Kidney (tissue), 14 donors: ENCODE measurements around the gene PCNX4. TPM values are rescaled to one million over a fixed set of nuclear protein-coding genes. Genes with fewer than 3 reads are reported as not detected.
A peak's percentile ranks its signal among the peaks of the same experiment; 100 is the strongest.

Experiments used
- DNase-seq, 5 donors: peaks; one replicate each; pipeline ENCODE4 v3.0.0-alpha.2; 2013 to 2020
- FAIRE-seq: peaks from 2 replicates; lab custom pipeline; 2012; peaks lifted over from hg19 to GRCh38; lab: Jason Lieb, UNC
- H3K27ac ChIP-seq, 2 donors: one replicate each; pipeline ENCODE4 v1.7.0; 2013; ENCODE audit warnings: low read depth in 2 of 2, low read length in 2 of 2, inconsistent platforms in 1 of 2
- H3K27me3 ChIP-seq: one replicate; pipeline ENCODE4 v1.7.1; 2013; ENCODE audit warnings: low read length, inconsistent platforms; ENCODE audit not compliant: control insufficient read depth, insufficient read depth
- H3K36me3 ChIP-seq, 3 donors: one replicate each; pipeline versions ENCODE4 v1.7.0 to v1.7.1; 2013; ENCODE audit warnings: low read length in 3 of 3, control low read depth in 1 of 3, inconsistent platforms in 1 of 3; ENCODE audit not compliant: insufficient read depth in 3 of 3, control insufficient read depth in 2 of 3
- H3K4me1 ChIP-seq, 3 donors: one replicate each; pipeline versions ENCODE4 v1.7.0 to v1.7.1; 2013; ENCODE audit warnings: low read length in 3 of 3, inconsistent platforms in 1 of 3, low read depth in 1 of 3; ENCODE audit not compliant: control insufficient read depth in 2 of 3, insufficient read depth in 2 of 3
- H3K4me3 ChIP-seq, 3 donors: one replicate each; pipeline versions ENCODE4 v1.7.0 to v1.8.1; 2013; ENCODE audit warnings: low read length in 3 of 3, control low read depth in 1 of 3, inconsistent platforms in 1 of 3
- H3K9ac ChIP-seq, 3 donors: one replicate each; pipeline versions ENCODE4 v1.7.0 to v1.7.1; 2013; ENCODE audit warnings: low read length in 3 of 3, control low read depth in 1 of 3, inconsistent platforms in 1 of 3
- H3K9me3 ChIP-seq, 3 donors: one replicate each; pipeline versions ENCODE4 v1.7.0 to v1.7.1; 2013; ENCODE audit warnings: low read length in 3 of 3, control low read depth in 1 of 3, inconsistent platforms in 1 of 3; ENCODE audit not compliant: control insufficient read depth in 2 of 3, insufficient read depth in 1 of 3
- CTCF ChIP-seq: IDR thresholded peaks from 3 replicates; pipeline ENCODE4 v1.5.1; 2012; ENCODE audit warnings: mild to moderate bottlenecking, moderate library complexity, borderline replicate concordance; ENCODE audit not compliant: insufficient read depth; ENCODE audit errors: extremely low read depth
- intact Hi-C: fragments of 100-400 bp; cut with DNase I; formaldehyde crosslinking; loops from one replicate; pipeline ENCODE4 v1.11.1; 2022
- polyA plus RNA-seq: library from polyadenylated mRNA; stranded (reverse); fragments of 350-450 nt; fragmentation: Illumina TruSeq; extraction: RNeasy Lipid Tissue Mini Kit (QIAGEN cat#74804); gene quantifications from one replicate; pipeline ENCODE4 v1.2.3, GENCODE V29; 2014; ENCODE audit warnings: low read depth, low replicate concordance; ENCODE audit not compliant: insufficient read depth
- total RNA-seq: library from RNA; stranded (reverse); fragmentation: NEBNext Ultra II Directional; extraction: Animal tissue kit (Norgen Biotek cat#: 25700); gene quantifications from one replicate; pipeline ENCODE4 v1.2.1, GENCODE V29; 2021
- donor health status: control.
- donor health status: control.
- donor health status: control.
- donor health status: control.
- donor health status: control.
- donor health status: DM: yes; HTN: yes; CAD: no.
- donor health status: Normal renal cell carcinoma (clear cell type).

PCNX4 gene
- total and polyA plus RNA-seq, 2 donors from 2014 or later = 25.1 to 44.9 TPM

DNA sequence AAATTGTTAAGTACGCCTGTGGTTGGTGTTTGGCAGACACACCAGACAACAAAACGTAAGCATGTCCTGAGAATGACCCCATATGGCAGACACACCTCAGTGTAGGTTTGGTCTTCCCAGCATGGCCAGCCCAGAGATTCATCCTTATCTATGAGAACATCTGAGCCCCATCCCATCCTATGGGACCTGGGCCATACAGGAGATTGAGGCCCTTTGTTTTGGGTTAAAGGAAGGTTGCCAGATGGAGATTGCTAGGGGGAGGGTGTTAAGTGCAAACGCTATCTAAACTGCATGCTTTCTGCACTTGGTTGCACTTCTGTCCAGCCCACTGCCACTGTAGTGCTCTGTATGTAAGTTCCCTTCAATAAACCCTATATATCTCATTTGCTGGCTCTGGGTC, 4.1 kb upstream of the PCNX4 start:
- no peak for FAIRE-seq

DNA sequence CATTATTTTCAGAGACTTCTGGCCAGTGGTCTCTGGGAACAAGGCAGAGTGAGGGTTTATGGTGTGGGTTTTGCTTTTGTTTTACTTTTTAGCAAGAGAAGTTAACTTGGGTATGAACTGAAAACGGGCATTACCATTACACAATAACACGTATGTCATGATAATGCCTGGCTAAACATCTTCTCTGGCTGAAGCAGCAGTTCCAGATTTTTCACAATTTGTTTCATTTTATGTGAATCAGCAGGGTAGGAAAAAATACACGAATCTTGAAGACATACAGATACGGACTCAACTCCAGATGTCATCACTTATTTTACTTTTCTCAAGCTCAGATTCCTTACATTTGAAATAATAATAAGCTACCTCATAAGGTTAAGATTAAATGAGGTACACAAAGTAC, 2.5 kb upstream of the PCNX4 start:
- no peak for TF ChIP-seq CTCF
- intact Hi-C loops = no loop called here
- Histone ChIP-seq H3K9ac (no peak overlapping the region), H3K36me3 (no peaks in the 10 kb centered on the region), H3K9me3 (no peaks in the 10 kb centered on the region), H3K4me1 (peaks cover 2 to 9% (median 3%) of the 10 kb centered on the region in 3 donors), H3K27me3 (no peaks in the 10 kb centered on the region), H3K4me3 (no peak overlapping the region), H3K27ac (no peak overlapping the region)
- DNase-seq = no peak
- FAIRE-seq = no peak

More for the DNA sequence above, 4.1 kb upstream of the PCNX4 start:
- H3K36me3 ChIP-seq = no peaks in the 10 kb centered on the region
- no peaks in the 10 kb centered on the region for H3K27me3 ChIP-seq
- no peak for DNase-seq
- intact Hi-C loops = no loop called here
- H3K4me1 ChIP-seq = no peaks in the 10 kb centered on the region
- H3K4me3 ChIP-seq = no peak overlapping the region
- TF ChIP-seq CTCF = no peak
- no peaks in the 10 kb centered on the region for H3K9me3 ChIP-seq
- no peak overlapping the region for H3K9ac ChIP-seq
- H3K27ac ChIP-seq = no peak overlapping the region

DNA sequence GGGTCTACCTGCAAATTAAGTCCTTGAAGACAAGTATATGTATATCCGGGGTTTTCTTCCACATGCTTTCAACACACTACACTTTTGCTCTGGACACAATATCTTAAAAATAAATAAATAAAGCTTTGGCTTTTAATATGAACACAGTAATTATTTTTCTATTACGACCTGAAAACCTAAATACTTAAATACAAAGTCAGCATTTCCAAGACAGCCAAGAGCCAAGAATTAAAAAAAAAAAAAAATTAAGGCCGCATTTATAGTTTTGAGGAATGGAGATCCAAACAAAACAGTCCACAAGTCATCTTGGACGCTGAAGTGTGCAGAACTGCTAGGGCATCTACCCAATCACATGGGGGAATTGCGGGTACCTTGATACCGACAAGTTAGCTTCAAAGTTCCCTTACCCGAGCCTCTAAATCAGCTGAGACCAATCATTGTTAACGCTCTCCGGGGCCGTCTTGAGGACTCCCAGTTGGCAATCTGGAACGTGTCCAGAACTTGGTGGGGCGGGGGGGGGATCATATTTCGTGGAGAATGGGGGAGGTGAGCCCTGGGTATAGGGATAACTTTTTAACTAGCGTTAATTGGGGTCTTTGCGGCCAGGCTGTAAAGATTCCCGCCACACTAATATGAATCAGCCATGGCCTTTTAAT, 731 bp upstream of the PCNX4 start:
- FAIRE-seq (no peak), DNase-seq (peak in 4 of 5 donors; percentile 77 to 92 (median 85))
- no peaks in the 10 kb centered on the region for H3K9me3 ChIP-seq
- H3K36me3 ChIP-seq = no peaks in the 10 kb centered on the region
- peaks cover 5 to 12% (median 11%) of the 10 kb centered on the region in 3 donors for H3K4me1 ChIP-seq
- peak overlapping the region; percentile 89 to 100 (median 99) for H3K4me3 ChIP-seq
- TF ChIP-seq CTCF = no peak
- intact Hi-C loops = no loop called here
- H3K27me3 ChIP-seq = no peaks in the 10 kb centered on the region
- peak overlapping the region; percentile 87 to 99 (median 93) for H3K9ac ChIP-seq
- peak overlapping the region; percentile 98 to 99 for H3K27ac ChIP-seq
